ENCODE data around the gene AMPD3. TPM values are rescaled to one million over a fixed set of nuclear protein-coding genes. Genes with fewer than 3 reads are reported as not detected.

The AMPD3 gene
- total RNA-seq, 1 donor from 2014 or later = 9.8 TPM

DNA sequence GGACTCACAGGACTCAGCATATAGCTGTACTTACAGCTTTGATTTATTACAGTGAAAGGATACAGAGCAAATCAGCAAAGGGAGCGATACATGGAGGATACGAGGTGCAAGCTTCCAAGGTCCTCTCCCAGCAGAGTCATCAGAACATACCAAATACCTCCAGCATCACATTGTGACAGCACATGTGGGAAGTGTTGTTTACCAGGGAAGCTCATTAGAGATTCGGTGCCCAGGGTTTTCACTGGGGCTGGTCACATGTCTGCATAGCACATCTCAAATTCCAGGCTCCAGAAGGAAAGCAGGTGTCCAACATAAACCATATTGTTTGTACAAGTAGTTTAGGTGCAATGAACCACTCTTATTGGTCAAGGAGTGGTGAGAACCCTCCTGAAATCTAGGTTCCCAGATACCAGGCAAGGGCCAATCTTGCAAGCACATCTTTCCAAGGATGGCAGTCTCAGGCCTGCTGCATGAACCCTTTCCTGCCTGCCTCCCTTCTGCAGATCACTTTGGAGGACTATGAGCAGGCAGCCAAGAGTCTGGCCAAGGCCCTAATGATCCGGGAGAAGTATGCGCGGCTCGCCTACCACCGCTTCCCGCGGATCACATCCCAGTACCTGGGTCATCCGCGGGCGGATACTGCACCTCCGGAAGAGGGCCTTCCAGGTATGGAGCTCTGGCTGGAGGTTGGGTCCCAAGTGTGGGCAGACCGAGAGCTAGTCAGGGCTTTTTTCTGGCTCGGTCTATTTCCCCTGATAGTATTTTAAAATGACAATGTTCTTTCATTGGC, 26.7 kb downstream of the AMPD3 start:
- no peak for ATAC-seq
- DNase-seq = no peak

DNA sequence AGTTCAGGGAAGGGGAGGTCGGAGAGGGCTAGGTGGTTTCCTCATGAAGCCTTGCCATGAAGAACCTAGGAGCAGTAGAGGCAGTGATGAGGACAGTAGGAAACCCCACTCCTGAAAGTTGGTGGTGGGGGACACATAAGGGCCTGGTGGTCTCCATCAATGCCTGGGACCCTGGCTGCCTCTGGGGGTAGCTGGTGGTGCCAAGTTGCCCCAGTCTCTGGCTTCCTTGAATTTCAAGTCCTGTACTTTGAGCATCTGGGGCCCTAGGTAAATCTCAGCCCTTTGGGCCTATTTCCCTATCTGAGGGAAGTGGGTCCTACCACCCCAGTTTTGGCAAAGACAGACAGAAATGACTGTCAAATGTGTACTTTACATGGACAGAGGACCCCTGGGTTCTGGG, 28.1 kb downstream of the AMPD3 start:
- H3K27ac ChIP-seq = no peak overlapping the region
- peaks cover 49% of the 10 kb centered on the region for H3K36me3 ChIP-seq
- intact Hi-C loops (cut with DNase I) = no loop called here
- no peaks in the 10 kb centered on the region for H3K27me3 ChIP-seq (ENCODE audit: low read depth)
- ATAC-seq (no peak), DNase-seq (no peak)
- TF ChIP-seq, protein P1, sequence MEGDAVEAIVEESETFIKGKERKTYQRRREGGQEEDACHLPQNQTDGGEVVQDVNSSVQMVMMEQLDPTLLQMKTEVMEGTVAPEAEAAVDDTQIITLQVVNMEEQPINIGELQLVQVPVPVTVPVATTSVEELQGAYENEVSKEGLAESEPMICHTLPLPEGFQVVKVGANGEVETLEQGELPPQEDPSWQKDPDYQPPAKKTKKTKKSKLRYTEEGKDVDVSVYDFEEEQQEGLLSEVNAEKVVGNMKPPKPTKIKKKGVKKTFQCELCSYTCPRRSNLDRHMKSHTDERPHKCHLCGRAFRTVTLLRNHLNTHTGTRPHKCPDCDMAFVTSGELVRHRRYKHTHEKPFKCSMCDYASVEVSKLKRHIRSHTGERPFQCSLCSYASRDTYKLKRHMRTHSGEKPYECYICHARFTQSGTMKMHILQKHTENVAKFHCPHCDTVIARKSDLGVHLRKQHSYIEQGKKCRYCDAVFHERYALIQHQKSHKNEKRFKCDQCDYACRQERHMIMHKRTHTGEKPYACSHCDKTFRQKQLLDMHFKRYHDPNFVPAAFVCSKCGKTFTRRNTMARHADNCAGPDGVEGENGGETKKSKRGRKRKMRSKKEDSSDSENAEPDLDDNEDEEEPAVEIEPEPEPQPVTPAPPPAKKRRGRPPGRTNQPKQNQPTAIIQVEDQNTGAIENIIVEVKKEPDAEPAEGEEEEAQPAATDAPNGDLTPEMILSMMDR (IDR thresholded peaks at IDR 0.05) = no peak
- H3K4me1 ChIP-seq = no peaks in the 10 kb centered on the region
- H3K4me3 ChIP-seq = no peak overlapping the region
- no peaks in the 10 kb centered on the region for H3K9me3 ChIP-seq

More for the DNA sequence above, 26.7 kb downstream of the AMPD3 start:
- Histone ChIP-seq H3K36me3 (peaks cover 35% of the 10 kb centered on the region), H3K4me1 (no peaks in the 10 kb centered on the region), H3K27ac (no peak overlapping the region), H3K4me3 (no peak overlapping the region), H3K27me3 (ENCODE audit: low read depth) (no peaks in the 10 kb centered on the region), H3K9me3 (no peaks in the 10 kb centered on the region)
- intact Hi-C loops (cut with DNase I) = no loop called here
- TF ChIP-seq, protein P1 (IDR thresholded peaks at IDR 0.05) = no peak

DNA sequence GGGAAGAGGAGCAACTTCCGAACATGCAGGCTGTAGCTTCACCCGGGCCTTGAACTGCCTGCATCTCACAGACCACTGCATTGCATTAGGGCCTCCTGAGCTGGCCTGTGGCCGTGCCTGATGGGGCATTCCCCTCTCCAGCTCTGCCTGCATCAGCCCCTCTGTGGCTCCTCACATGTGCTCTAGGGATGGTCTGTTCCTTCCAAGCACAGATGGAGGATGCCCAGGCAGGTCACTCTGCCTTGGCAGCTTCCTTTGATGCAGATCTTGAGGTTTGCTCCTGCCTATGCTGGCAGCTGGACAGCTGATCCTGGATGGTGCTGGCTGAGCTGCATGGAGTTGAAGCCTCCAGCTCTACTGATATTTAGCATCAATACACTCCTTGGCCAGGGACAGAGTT, 28.5 kb downstream of the AMPD3 start:
- DNase-seq = no peak
- ATAC-seq = no peak
- no peak overlapping the region for H3K27ac ChIP-seq
- H3K4me3 ChIP-seq = no peak overlapping the region
- H3K4me1 ChIP-seq = no peaks in the 10 kb centered on the region
- H3K36me3 ChIP-seq = peaks cover 49% of the 10 kb centered on the region
- intact Hi-C loops (cut with DNase I) = no loop called here
- H3K9me3 ChIP-seq = no peaks in the 10 kb centered on the region
- TF ChIP-seq, protein P1 (IDR thresholded peaks at IDR 0.05) = no peak
- H3K27me3 ChIP-seq (ENCODE audit: low read depth) = no peaks in the 10 kb centered on the region

DNA sequence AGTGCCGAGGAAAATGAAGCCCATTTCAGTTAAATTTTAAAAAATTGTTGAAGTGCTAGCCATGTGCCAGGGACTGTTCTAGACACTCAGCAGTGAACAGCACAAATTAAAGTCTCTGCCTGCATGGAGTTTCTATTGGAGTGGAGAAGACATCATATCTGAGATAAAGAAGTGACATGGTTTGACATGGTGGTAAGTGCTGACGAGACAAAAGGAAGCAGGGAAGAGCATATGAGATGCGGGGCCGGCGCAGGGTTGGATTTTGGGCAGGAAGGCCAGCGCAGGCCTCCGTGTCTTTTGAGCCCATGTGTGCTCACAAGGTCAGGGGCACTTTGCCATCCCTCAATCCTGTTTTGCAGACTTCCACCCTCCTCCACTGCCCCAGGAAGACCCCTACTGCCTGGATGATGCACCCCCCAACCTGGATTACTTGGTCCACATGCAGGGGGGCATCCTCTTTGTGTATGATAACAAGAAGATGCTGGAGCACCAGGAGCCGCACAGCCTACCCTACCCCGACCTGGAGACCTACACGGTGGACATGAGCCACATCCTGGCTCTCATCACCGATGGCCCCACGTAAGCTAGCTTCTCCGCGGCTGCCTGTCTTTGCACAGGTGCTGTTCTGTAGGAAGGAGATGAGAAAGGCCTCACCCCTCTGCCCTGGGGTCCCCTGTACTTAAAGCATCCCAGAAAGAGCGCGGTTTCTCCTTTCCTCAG, 29.6 kb downstream of the AMPD3 start:
- Histone ChIP-seq H3K9me3 (no peaks in the 10 kb centered on the region), H3K27me3 (ENCODE audit: low read depth) (no peaks in the 10 kb centered on the region), H3K4me3 (no peak overlapping the region), H3K36me3 (peaks cover 49% of the 10 kb centered on the region), H3K27ac (no peak overlapping the region), H3K4me1 (no peaks in the 10 kb centered on the region)
- DNase-seq (no peak), ATAC-seq (no peak)
- TF ChIP-seq, protein P1 (IDR thresholded peaks at IDR 0.05) = no peak
- intact Hi-C loops (cut with DNase I) = no loop called here

DNA sequence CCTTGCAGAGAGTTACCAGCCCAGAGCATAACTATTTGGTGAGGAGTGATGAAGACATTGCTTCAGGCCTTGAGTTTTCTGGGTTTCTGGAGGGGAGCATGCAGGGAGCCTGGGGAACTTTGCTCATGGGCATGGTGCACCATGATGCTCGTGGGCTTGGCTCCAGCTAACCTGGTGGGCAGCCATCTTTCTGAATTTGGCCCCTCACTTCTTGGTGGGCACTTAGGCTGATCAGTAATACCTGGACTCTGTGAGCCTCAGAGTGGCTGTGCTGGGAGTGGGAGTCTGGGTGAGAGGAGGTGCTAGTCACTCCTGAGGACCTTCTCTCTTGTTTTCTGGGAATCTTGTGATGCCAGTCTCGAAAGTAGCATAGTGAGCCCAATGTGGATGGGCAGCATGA, 30.6 kb downstream of the AMPD3 start:
- peaks cover 44% of the 10 kb centered on the region for H3K36me3 ChIP-seq
- intact Hi-C loops (cut with DNase I) = no loop called here
- H3K9me3 ChIP-seq = no peaks in the 10 kb centered on the region
- no peak overlapping the region for H3K4me3 ChIP-seq
- ATAC-seq = no peak
- no peaks in the 10 kb centered on the region for H3K4me1 ChIP-seq
- H3K27me3 ChIP-seq (ENCODE audit: low read depth) = no peaks in the 10 kb centered on the region
- no peak overlapping the region for H3K27ac ChIP-seq
- TF ChIP-seq, protein P1 (IDR thresholded peaks at IDR 0.05) = no peak
- DNase-seq = no peak

All from lower lobe of right lung (tissue), 2 donors.